ENCODE results near the gene TNP1.

DNA sequence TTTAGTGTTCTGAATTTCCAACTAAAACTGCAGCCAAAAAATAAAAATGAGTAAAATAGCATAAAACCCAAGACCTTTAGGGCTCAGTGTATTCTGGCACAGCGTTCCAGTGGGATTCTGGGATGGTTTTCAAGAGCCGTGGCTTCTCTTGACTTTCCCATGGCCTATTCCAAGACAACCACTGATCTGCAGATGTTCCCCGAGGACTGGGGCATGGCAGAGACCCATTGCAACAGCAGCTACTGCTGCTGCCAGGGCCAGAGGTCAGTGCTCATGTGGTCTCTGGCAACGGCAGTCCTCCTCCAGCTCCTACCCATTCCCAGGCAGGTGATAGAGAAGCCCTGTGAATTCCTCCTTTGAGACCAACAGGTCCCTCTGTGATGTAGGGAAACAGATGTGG is 26.8 kb downstream of the TNP1 start:
- no peak for TF ChIP-seq TCF7L2 (IDR thresholded peaks at IDR 0.05; ENCODE audit: borderline replicate concordance, low read depth, low read length)
- no peak for TF ChIP-seq GFI1B (tag by site-specific recombination; IDR thresholded peaks at IDR 0.05)
- TF ChIP-seq, protein P1, sequence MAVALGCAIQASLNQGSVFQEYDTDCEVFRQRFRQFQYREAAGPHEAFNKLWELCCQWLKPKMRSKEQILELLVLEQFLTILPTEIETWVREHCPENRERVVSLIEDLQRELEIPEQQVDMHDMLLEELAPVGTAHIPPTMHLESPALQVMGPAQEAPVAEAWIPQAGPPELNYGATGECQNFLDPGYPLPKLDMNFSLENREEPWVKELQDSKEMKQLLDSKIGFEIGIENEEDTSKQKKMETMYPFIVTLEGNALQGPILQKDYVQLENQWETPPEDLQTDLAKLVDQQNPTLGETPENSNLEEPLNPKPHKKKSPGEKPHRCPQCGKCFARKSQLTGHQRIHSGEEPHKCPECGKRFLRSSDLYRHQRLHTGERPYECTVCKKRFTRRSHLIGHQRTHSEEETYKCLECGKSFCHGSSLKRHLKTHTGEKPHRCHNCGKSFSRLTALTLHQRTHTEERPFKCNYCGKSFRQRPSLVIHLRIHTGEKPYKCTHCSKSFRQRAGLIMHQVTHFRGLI (tag by site-specific recombination; IDR thresholded peaks at IDR 0.05), result no peak
- TF ChIP-seq, protein P2, sequence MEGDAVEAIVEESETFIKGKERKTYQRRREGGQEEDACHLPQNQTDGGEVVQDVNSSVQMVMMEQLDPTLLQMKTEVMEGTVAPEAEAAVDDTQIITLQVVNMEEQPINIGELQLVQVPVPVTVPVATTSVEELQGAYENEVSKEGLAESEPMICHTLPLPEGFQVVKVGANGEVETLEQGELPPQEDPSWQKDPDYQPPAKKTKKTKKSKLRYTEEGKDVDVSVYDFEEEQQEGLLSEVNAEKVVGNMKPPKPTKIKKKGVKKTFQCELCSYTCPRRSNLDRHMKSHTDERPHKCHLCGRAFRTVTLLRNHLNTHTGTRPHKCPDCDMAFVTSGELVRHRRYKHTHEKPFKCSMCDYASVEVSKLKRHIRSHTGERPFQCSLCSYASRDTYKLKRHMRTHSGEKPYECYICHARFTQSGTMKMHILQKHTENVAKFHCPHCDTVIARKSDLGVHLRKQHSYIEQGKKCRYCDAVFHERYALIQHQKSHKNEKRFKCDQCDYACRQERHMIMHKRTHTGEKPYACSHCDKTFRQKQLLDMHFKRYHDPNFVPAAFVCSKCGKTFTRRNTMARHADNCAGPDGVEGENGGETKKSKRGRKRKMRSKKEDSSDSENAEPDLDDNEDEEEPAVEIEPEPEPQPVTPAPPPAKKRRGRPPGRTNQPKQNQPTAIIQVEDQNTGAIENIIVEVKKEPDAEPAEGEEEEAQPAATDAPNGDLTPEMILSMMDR (tag by site-specific recombination; IDR thresholded peaks at IDR 0.05), result no peak
- TF ChIP-seq YY1 (tag by site-specific recombination; IDR thresholded peaks at IDR 0.05), result no peak
- TF ChIP-seq, protein P3, sequence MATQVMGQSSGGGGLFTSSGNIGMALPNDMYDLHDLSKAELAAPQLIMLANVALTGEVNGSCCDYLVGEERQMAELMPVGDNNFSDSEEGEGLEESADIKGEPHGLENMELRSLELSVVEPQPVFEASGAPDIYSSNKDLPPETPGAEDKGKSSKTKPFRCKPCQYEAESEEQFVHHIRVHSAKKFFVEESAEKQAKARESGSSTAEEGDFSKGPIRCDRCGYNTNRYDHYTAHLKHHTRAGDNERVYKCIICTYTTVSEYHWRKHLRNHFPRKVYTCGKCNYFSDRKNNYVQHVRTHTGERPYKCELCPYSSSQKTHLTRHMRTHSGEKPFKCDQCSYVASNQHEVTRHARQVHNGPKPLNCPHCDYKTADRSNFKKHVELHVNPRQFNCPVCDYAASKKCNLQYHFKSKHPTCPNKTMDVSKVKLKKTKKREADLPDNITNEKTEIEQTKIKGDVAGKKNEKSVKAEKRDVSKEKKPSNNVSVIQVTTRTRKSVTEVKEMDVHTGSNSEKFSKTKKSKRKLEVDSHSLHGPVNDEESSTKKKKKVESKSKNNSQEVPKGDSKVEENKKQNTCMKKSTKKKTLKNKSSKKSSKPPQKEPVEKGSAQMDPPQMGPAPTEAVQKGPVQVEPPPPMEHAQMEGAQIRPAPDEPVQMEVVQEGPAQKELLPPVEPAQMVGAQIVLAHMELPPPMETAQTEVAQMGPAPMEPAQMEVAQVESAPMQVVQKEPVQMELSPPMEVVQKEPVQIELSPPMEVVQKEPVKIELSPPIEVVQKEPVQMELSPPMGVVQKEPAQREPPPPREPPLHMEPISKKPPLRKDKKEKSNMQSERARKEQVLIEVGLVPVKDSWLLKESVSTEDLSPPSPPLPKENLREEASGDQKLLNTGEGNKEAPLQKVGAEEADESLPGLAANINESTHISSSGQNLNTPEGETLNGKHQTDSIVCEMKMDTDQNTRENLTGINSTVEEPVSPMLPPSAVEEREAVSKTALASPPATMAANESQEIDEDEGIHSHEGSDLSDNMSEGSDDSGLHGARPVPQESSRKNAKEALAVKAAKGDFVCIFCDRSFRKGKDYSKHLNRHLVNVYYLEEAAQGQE (tag by site-specific recombination; IDR thresholded peaks at IDR 0.05), result no peak

Data from HEK293 (cell line).